CD4-positive, CD25-positive, alpha-beta regulatory T cell (primary cell): ENCODE results near the gene ARHGAP8. TPM values are rescaled to one million over a fixed set of nuclear protein-coding genes. Genes with fewer than 3 reads are reported as not detected.

Experiments used
- ATAC-seq, 2 donors: fragments of 150-1000 bp; cut with Tn5 transposase; one replicate each; pipeline ENCODE4 v1.10.0; 2021; ENCODE audit warnings: low read depth in 2 of 2, moderate number of reproducible peaks in 2 of 2, moderate library complexity in 1 of 2
- DNase-seq, 3 donors: peaks; one replicate each; pipeline versions ENCODE4 v3.0.0 to v3.0.0-alpha.2; 2012 to 2022; ENCODE audit warnings: mixed read lengths in 1 of 3
- H3K27ac ChIP-seq: one replicate; pipeline ENCODE4 v1.7.0; 2013; ENCODE audit warnings: mild to moderate bottlenecking, low read length; ENCODE audit not compliant: insufficient read depth, poor library complexity, severe bottlenecking
- H3K27me3 ChIP-seq: one replicate; pipeline ENCODE4 v1.7.0; 2013; ENCODE audit warnings: low read length; ENCODE audit not compliant: control insufficient read depth, insufficient read depth
- H3K36me3 ChIP-seq: one replicate; pipeline ENCODE4 v1.7.0; 2013; ENCODE audit warnings: mild to moderate bottlenecking, low read length, moderate library complexity; ENCODE audit not compliant: control insufficient read depth, insufficient read depth
- H3K4me1 ChIP-seq: 2 replicates; pipeline ENCODE4 v1.7.0; 2013; ENCODE audit warnings: mild to moderate bottlenecking, low read length; ENCODE audit not compliant: insufficient read depth, control insufficient read depth, poor library complexity, severe bottlenecking
- H3K4me3 ChIP-seq: one replicate; pipeline ENCODE4 v1.7.0; 2013; ENCODE audit warnings: low read depth, mild to moderate bottlenecking, low read length, moderate library complexity
- H3K9me3 ChIP-seq, 2 experiments: 1 replicate in 1 of 2; 2 replicates in 1 of 2; pipeline ENCODE4 v1.7.0; 2013; ENCODE audit warnings: low read length in 2 of 2, mild to moderate bottlenecking in 1 of 2, moderate library complexity in 1 of 2; ENCODE audit not compliant: control insufficient read depth in 2 of 2
- H3K27ac Mint-ChIP-seq, 3 donors: one replicate each; pipeline ENCODE4 v1.8.0; 2020 to 2022; ENCODE audit warnings: mild to moderate bottlenecking in 3 of 3, mixed read lengths in 3 of 3, moderate library complexity in 2 of 3
- H3K27me3 Mint-ChIP-seq: one replicate; pipeline ENCODE4 v1.8.0; 2022; ENCODE audit warnings: mild to moderate bottlenecking, mixed read lengths
- H3K36me3 Mint-ChIP-seq: one replicate; pipeline ENCODE4 v1.8.0; 2020; ENCODE audit warnings: mixed read lengths
- H3K4me1 Mint-ChIP-seq, 4 donors: one replicate each; pipeline ENCODE4 v1.8.0; 2020 to 2022; ENCODE audit warnings: mixed read lengths in 4 of 4, mild to moderate bottlenecking in 1 of 4
- H3K4me3 Mint-ChIP-seq, 4 donors: one replicate each; pipeline ENCODE4 v1.8.0; 2020 to 2022; ENCODE audit warnings: mild to moderate bottlenecking in 4 of 4, mixed read lengths in 4 of 4, moderate library complexity in 3 of 4
- H3K9me3 Mint-ChIP-seq, 7 donors: one replicate each; pipeline ENCODE4 v1.8.0; 2020 to 2022; ENCODE audit warnings: mixed read lengths in 7 of 7, mild to moderate bottlenecking in 3 of 7, moderate library complexity in 2 of 7
- polyA plus RNA-seq, 4 donors: library from polyadenylated mRNA; unstranded; fragments of 300-500 nt; fragmentation: Illumina TruSeq; gene quantifications; one replicate each; pipeline ENCODE4 v1.2.3, GENCODE V29; 2021
- total RNA-seq: library from RNA; stranded (reverse); gene quantifications from one replicate; pipeline ENCODE4 v1.2.3, GENCODE V29; 2022

ARHGAP8 gene
- total and polyA plus RNA-seq, 5 donors from 2014 or later = 0.18 to 2.6 (median 0.51) TPM; not detected in 1

DNA sequence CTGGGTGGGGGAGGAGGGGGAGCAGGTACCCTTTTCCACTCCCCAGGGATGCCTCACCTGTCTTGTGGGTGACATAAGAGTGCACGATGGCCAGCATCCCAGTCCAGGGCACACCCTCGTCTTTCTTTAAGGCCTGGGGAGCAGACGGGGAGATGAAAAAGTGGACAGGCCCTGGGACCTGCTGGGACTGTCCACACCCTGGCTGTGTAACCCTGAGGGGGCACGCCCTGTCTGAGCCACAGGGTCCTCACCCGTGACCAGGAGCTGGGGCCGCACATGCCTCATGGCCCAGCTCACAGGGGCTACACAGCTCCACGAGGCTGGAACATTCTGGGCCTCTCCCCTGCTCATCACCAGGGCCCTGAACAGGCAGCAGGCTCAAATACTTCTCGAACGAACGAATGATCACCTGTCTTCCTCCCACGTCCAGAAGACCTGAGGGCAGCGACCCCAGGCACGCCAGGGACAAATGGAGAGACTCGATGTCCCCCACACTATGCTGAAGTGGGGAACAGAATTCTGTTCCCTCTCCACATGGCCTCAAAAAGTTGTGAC is 133.5 kb downstream of the ARHGAP8 start:
- no peaks in the 10 kb centered on the region for H3K36me3 ChIP-seq
- peaks cover 0 to 1% (median 0%) of the 10 kb centered on the region in 7 donors for H3K9me3 Mint-ChIP-seq
- no peaks in the 10 kb centered on the region for H3K27me3 ChIP-seq
- no peaks in the 10 kb centered on the region for H3K4me1 Mint-ChIP-seq
- H3K4me1 ChIP-seq = no peaks in the 10 kb centered on the region
- H3K27ac Mint-ChIP-seq = no peak overlapping the region
- H3K27ac ChIP-seq = no peak overlapping the region
- no peaks in the 10 kb centered on the region for H3K36me3 Mint-ChIP-seq
- no peak for ATAC-seq
- no peak for DNase-seq
- H3K27me3 Mint-ChIP-seq = peaks cover 6% of the 10 kb centered on the region
- no peak overlapping the region for H3K4me3 Mint-ChIP-seq
- H3K4me3 ChIP-seq = no peak overlapping the region
- H3K9me3 ChIP-seq = no peaks in the 10 kb centered on the region

DNA sequence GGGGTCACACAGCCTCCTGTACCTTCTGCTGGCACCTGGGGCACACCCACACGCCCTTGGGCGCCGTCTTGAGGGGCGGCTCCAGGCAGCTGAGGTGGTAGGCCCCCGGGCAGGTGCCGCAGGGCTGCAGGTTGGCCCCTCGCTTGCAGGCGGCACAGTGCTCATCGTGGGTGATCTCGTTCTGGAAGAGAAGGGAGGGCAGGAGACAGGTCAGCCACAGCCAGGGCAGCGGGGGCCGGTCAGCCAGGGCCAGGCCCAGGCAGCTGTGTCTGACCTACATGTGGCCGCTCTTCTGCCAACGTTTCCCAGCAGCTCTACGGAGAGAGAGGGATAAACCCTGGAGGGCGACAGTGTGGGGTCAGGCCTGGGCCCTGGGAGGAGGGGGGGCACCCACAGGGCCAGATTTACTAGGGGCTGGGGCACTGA is 135.6 kb downstream of the ARHGAP8 start:
- H3K4me1 ChIP-seq = no peaks in the 10 kb centered on the region
- H3K4me3 ChIP-seq = no peak overlapping the region
- Mint-ChIP-seq H3K4me1 (no peaks in the 10 kb centered on the region), H3K9me3 (no peaks in the 10 kb centered on the region), H3K36me3 (no peaks in the 10 kb centered on the region), H3K4me3 (no peak overlapping the region), H3K27me3 (peaks cover 6% of the 10 kb centered on the region), H3K27ac (no peak overlapping the region)
- no peak overlapping the region for H3K27ac ChIP-seq
- no peak for ATAC-seq
- no peaks in the 10 kb centered on the region for H3K27me3 ChIP-seq
- H3K9me3 ChIP-seq = no peaks in the 10 kb centered on the region
- DNase-seq = no peak
- no peaks in the 10 kb centered on the region for H3K36me3 ChIP-seq

DNA sequence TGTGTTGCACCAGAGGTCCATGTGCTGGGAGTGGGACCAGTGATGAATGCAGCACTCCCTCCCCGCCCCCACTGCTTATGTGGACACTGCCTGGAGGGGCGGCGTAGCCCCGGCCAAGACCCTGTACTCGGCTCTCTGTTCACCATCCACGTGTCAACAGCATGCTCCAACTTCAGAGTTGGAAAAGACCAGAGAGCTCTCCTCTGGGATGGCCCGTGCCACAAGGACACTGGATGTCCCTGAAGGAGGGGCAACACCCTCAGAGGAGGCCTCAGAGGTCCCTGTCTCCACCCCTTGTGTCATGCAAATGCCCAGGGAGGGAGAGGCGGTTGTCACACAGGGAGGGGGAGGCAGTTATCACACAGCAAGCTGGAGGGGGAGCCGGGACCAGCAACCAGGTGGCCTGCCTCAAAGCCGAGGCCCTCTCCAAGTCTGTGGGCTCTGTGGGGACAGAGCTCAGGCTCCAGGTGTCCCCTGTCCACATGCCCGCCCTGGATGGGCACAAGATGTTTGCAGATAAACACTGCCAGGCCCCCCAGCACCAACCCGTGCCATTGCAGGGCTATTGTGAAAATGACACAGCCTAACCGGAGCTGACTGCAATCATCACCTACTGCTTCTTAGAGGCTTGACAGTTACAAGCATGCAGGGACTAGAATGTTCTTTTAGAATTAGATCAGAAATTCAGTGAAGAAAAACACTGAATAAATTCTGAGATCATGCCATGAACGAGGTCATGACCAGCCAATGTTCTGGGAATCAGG is 136.3 kb downstream of the ARHGAP8 start:
- Mint-ChIP-seq H3K4me1 (no peaks in the 10 kb centered on the region), H3K36me3 (no peaks in the 10 kb centered on the region), H3K9me3 (no peaks in the 10 kb centered on the region), H3K27me3 (peaks cover 6% of the 10 kb centered on the region), H3K4me3 (no peak overlapping the region), H3K27ac (no peak overlapping the region)
- no peak overlapping the region for H3K4me3 ChIP-seq
- no peak for DNase-seq
- H3K27ac ChIP-seq = no peak overlapping the region
- no peaks in the 10 kb centered on the region for H3K36me3 ChIP-seq
- no peak for ATAC-seq
- no peaks in the 10 kb centered on the region for H3K4me1 ChIP-seq
- no peaks in the 10 kb centered on the region for H3K9me3 ChIP-seq
- H3K27me3 ChIP-seq = no peaks in the 10 kb centered on the region

DNA sequence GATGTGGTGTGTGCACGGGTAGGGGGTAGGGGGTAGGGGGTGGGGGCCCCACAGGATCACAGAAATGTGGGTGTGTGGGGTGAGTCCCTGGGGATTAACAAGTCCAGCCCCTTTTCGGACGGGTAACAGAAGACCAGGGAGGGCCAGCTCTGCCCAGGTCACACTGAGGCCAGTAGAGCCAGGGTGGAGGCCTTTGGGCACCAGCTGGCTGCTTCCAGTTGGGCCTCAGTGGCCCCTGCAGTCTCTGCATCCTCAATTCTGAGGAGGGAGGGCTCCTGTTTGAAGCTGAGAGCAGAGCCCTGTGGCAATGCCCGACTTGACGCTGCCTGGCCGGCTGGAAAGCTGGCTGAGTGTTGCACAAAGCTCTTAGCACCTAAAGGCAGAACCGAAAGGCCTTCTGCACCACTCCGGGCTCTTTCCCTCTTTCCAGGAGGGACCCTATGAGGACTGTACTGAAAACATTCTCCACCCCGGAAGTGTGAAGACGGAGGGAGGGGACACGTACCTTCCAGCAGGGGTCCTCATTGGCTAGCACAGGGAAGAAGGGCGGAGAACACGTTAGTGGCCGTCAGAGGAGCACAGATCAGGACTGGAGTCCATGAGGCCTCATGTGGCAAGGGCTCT is 137.0 kb downstream of the ARHGAP8 start:
- Mint-ChIP-seq H3K27me3 (peaks cover 9% of the 10 kb centered on the region), H3K4me3 (no peak overlapping the region), H3K27ac (no peak overlapping the region), H3K4me1 (no peaks in the 10 kb centered on the region), H3K9me3 (peaks cover 0 to 1% (median 0%) of the 10 kb centered on the region in 7 donors), H3K36me3 (no peaks in the 10 kb centered on the region)
- ATAC-seq (no peak), DNase-seq (no peak)
- Histone ChIP-seq H3K4me3 (no peak overlapping the region), H3K9me3 (no peaks in the 10 kb centered on the region), H3K27me3 (no peaks in the 10 kb centered on the region), H3K36me3 (no peaks in the 10 kb centered on the region), H3K4me1 (no peaks in the 10 kb centered on the region), H3K27ac (no peak overlapping the region)

DNA sequence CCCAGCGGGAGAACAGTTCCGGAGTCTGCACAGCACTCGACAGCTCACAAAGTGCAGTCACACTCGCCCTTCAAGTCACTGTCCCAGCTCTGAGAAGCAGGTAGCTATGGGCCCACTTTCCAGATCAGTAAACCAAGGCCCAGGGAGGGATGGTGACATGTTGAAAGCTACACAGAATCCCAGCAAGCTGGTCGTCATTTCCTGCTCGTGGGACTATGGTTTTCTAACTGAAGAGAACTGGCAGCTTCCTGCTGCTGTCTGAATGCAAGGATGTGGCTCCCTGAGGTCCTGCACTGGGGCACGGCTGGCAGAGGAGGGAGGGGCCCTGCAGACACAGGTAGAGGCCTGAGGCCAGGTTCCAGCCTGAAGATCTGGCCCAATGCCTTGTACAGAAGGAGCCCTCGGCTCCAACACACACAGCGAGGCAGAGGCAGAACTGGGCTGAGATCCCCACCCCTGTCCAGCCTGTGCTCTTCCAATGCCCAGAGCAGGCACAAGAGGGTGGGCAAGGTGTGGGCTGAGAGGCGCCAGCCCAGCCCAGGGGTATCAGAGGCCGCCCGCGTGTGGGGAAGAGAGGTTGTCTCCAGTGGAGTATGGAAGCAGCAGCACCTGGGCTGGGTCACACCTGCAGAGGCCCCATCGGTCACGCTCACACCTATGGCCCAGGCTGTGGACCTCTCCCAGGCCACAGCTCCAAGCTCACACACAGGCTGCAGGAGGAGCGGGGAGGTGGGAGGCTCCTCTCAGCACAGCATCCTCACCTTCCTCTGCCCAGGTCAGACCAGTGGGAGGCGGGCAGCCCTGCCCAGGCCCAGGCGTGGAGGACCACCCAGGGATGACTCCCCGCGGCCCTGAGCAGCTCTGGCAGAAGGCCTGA is 138.3 kb downstream of the ARHGAP8 start:
- Histone ChIP-seq H3K36me3 (no peaks in the 10 kb centered on the region), H3K27ac (no peak overlapping the region), H3K4me3 (no peak overlapping the region), H3K4me1 (no peaks in the 10 kb centered on the region), H3K27me3 (no peaks in the 10 kb centered on the region), H3K9me3 (no peaks in the 10 kb centered on the region)
- Mint-ChIP-seq H3K9me3 (peaks cover 0 to 1% (median 0%) of the 10 kb centered on the region in 7 donors), H3K4me3 (no peak overlapping the region), H3K27me3 (peaks cover 9% of the 10 kb centered on the region), H3K36me3 (no peaks in the 10 kb centered on the region), H3K4me1 (no peaks in the 10 kb centered on the region), H3K27ac (no peak overlapping the region)
- DNase-seq (no peak), ATAC-seq (no peak)

DNA sequence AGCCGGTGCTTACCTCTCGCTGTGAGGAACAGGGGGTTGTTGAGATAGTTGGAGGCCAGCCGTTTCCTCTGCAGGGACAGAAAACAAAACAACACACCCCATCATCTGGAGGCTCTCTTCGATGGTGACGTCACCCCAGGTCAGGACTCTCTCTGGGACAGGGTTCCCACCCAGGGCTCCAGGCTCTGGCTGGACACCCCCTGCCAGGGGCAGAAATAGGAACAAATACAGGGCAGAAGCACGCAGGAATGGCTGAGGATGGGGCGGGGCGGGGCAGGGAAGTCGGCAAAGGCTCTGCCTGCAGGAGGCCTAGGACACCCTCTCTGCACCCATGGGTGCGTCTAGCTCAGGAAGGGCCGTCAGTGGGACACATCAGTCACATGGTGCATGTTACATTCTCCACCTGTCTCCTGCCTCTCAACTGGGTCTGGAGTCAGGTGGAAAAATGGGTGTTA is 138.9 kb downstream of the ARHGAP8 start:
- no peaks in the 10 kb centered on the region for H3K36me3 Mint-ChIP-seq
- H3K27me3 Mint-ChIP-seq = peaks cover 9% of the 10 kb centered on the region
- Histone ChIP-seq H3K9me3 (no peaks in the 10 kb centered on the region), H3K36me3 (no peaks in the 10 kb centered on the region), H3K27ac (no peak overlapping the region), H3K27me3 (no peaks in the 10 kb centered on the region), H3K4me3 (no peak overlapping the region), H3K4me1 (no peaks in the 10 kb centered on the region)
- H3K4me3 Mint-ChIP-seq = no peak overlapping the region
- peaks cover 0 to 1% (median 0%) of the 10 kb centered on the region in 7 donors for H3K9me3 Mint-ChIP-seq
- no peak overlapping the region for H3K27ac Mint-ChIP-seq
- ATAC-seq = no peak
- H3K4me1 Mint-ChIP-seq = no peaks in the 10 kb centered on the region
- DNase-seq = no peak

DNA sequence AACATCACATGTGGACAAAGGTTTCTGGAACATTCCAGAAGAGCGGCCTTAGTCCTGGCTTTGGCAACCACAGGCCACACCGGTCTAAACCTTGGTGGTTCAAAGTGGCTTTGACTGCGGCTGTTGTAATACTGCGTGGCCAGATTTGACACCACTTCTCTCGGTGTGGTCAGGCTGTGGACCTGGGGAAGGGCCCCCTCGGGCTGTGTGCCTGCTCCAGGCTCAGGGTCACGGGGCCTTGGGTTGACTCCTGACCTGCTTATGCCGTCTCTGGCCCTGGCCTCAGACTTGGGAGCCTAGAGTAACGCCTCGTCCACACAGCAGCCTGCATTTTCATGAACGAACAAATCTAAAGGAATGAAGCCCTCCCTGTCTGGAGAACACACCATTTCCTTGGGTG is 139.4 kb downstream of the ARHGAP8 start:
- Histone ChIP-seq H3K4me1 (no peaks in the 10 kb centered on the region), H3K36me3 (no peaks in the 10 kb centered on the region), H3K27me3 (no peaks in the 10 kb centered on the region), H3K4me3 (no peak overlapping the region), H3K9me3 (no peaks in the 10 kb centered on the region), H3K27ac (no peak overlapping the region)
- no peaks in the 10 kb centered on the region for H3K4me1 Mint-ChIP-seq
- DNase-seq = no peak
- no peak overlapping the region for H3K4me3 Mint-ChIP-seq
- no peaks in the 10 kb centered on the region for H3K36me3 Mint-ChIP-seq
- peaks cover 9% of the 10 kb centered on the region for H3K27me3 Mint-ChIP-seq
- ATAC-seq = no peak
- H3K9me3 Mint-ChIP-seq = peaks cover 0 to 1% (median 0%) of the 10 kb centered on the region in 7 donors
- H3K27ac Mint-ChIP-seq = no peak overlapping the region
